GM15510 (cell line): ENCODE results near the gene SPATA33.

Experiments
- POLR2A ChIP-seq: IDR thresholded peaks from 3 replicates; pipeline ENCODE4 v1.6.1; 2011; ENCODE audit warnings: borderline replicate concordance; ENCODE audit not compliant: insufficient read length; ENCODE audit errors: extremely low read depth

The SPATA33 gene

GRCh38 chr16:89645122-89645521 lies 12.5 kb upstream of the SPATA33 start:
- TF ChIP-seq POLR2A, result no peak

GRCh38 chr16:89646270-89646669 lies 11.4 kb upstream of the SPATA33 start:
- no peak for TF ChIP-seq POLR2A

- TF ChIP-seq POLR2A, result no peak
These were observed 10.7 kb upstream of the SPATA33 start for GRCh38 chr16:89646906-89647305.

- TF ChIP-seq POLR2A, result no peak
These were observed 6.1 kb upstream of the SPATA33 start for GRCh38 chr16:89651584-89651983.

GRCh38 chr16:89653656-89654295 lies 3.9 kb upstream of the SPATA33 start:
- TF ChIP-seq POLR2A, result no peak

- TF ChIP-seq POLR2A, result no peak
These were observed 2.5 kb upstream of the SPATA33 start for GRCh38 chr16:89655062-89655643.

- TF ChIP-seq POLR2A, result no peak
These were observed 1.1 kb upstream of the SPATA33 start for GRCh38 chr16:89656435-89657121.

- no peak for TF ChIP-seq POLR2A
These were observed 714 bp downstream of the SPATA33 start for GRCh38 chr16:89658221-89658879.

GRCh38 chr16:89660146-89660545 lies 2.5 kb downstream of the SPATA33 start:
- no peak for TF ChIP-seq POLR2A

- no peak for TF ChIP-seq POLR2A
These were observed 3.6 kb downstream of the SPATA33 start for GRCh38 chr16:89661215-89661614.

GRCh38 chr16:89667633-89668032 lies 10.0 kb downstream of the SPATA33 start:
- TF ChIP-seq POLR2A, result no peak

- TF ChIP-seq POLR2A, result no peak
These were observed 11.1 kb downstream of the SPATA33 start for GRCh38 chr16:89668790-89669158.

- TF ChIP-seq POLR2A, result no peak
These were observed 12.1 kb downstream of the SPATA33 start for GRCh38 chr16:89669755-89670154.

GRCh38 chr16:89670496-89671431 lies 13.1 kb downstream of the SPATA33 start:
- TF ChIP-seq POLR2A, result no peak
